Gastroesophageal sphincter (tissue), 3 donors: ENCODE results near the gene BCAS4.

Source experiments
- EP300 ChIP-seq: sonication (generic); formaldehyde crosslinking; IDR thresholded peaks from one replicate; pipeline ENCODE4 v1.6.1; 2017; ENCODE audit warnings: antibody characterized with exemption, mild to moderate bottlenecking
- POLR2A ChIP-seq, 2 donors: fragments of 450-650 bp; IDR thresholded peaks; one replicate each; pipeline ENCODE4 v1.6.1; 2017; ENCODE audit warnings: antibody characterized with exemption in 2 of 2, mild to moderate bottlenecking in 2 of 2, moderate library complexity in 1 of 2
- POLR2AphosphoS5 ChIP-seq: sonication (generic); formaldehyde crosslinking; IDR thresholded peaks from one replicate; pipeline ENCODE4 v1.6.1; 2017; ENCODE audit warnings: antibody characterized with exemption
- TF ChIP-seq, protein P1 (sequence below), 4 experiments: fragments of 200-600 bp in 2 of 4; fragments of 450-650 bp in 2 of 4; sonication (generic) in 1 of 4; IDR thresholded peaks; one replicate each; pipeline ENCODE4 v1.5.1; 2017 to 2019; ENCODE audit warnings: antibody characterized with exemption in 4 of 4, mild to moderate bottlenecking in 2 of 4, moderate library complexity in 2 of 4

GRCh38 chr20:50856475-50857041 lies 61.7 kb downstream of the BCAS4 start:
- TF ChIP-seq, protein P1, sequence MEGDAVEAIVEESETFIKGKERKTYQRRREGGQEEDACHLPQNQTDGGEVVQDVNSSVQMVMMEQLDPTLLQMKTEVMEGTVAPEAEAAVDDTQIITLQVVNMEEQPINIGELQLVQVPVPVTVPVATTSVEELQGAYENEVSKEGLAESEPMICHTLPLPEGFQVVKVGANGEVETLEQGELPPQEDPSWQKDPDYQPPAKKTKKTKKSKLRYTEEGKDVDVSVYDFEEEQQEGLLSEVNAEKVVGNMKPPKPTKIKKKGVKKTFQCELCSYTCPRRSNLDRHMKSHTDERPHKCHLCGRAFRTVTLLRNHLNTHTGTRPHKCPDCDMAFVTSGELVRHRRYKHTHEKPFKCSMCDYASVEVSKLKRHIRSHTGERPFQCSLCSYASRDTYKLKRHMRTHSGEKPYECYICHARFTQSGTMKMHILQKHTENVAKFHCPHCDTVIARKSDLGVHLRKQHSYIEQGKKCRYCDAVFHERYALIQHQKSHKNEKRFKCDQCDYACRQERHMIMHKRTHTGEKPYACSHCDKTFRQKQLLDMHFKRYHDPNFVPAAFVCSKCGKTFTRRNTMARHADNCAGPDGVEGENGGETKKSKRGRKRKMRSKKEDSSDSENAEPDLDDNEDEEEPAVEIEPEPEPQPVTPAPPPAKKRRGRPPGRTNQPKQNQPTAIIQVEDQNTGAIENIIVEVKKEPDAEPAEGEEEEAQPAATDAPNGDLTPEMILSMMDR (IDR thresholded peaks at IDR 0.05): no peak
- TF ChIP-seq POLR2AphosphoS5 (no peak), EP300 (no peak), POLR2A (IDR thresholded peaks at IDR 0.05) (no peak)
